Measurements from ENCODE around the gene RCVRN.

Gene RCVRN

GRCh38 chr17:9898812-9899211 lies 6.3 kb downstream of the RCVRN start:
- no peak for DNase-seq (ENCODE audit: low spot score)

- no peak for DNase-seq (ENCODE audit: low spot score)
These were observed 7.6 kb downstream of the RCVRN start for GRCh38 chr17:9897372-9897968.

GRCh38 chr17:9895923-9896322 lies 9.1 kb downstream of the RCVRN start:
- DNase-seq (ENCODE audit: low spot score) = no peak

GRCh38 chr17:9894231-9894630 lies 10.8 kb downstream of the RCVRN start:
- no peak for DNase-seq (ENCODE audit: low spot score)

GRCh38 chr17:9893411-9894012 lies 11.6 kb downstream of the RCVRN start:
- DNase-seq (ENCODE audit: low spot score) = no peak

- DNase-seq (ENCODE audit: low spot score) = no peak
These were observed 14.9 kb downstream of the RCVRN start for GRCh38 chr17:9890124-9890523.

GRCh38 chr17:9887508-9887907 lies 17.6 kb downstream of the RCVRN start:
- DNase-seq (ENCODE audit: low spot score) = no peak

GRCh38 chr17:9886141-9886930 lies 18.7 kb downstream of the RCVRN start:
- DNase-seq (ENCODE audit: low spot score) = peak; percentile 77

- DNase-seq (ENCODE audit: low spot score) = no peak
These were observed 21.6 kb downstream of the RCVRN start for GRCh38 chr17:9883451-9883850.

- DNase-seq (ENCODE audit: low spot score) = peak; percentile 80
These were observed 24.5 kb downstream of the RCVRN start for GRCh38 chr17:9880582-9880999.

GRCh38 chr17:9878786-9879525 lies 26.1 kb downstream of the RCVRN start:
- no peak for DNase-seq (ENCODE audit: low spot score)

GRCh38 chr17:9878356-9878755 lies 26.7 kb downstream of the RCVRN start:
- no peak for DNase-seq (ENCODE audit: low spot score)

GRCh38 chr17:9875441-9875840 lies 29.6 kb downstream of the RCVRN start:
- peak; percentile 68 for DNase-seq (ENCODE audit: low spot score)

- DNase-seq (ENCODE audit: low spot score) = no peak
These were observed 30.3 kb downstream of the RCVRN start for GRCh38 chr17:9874722-9875121.

- DNase-seq (ENCODE audit: low spot score) = no peak
These were observed 32.2 kb downstream of the RCVRN start for GRCh38 chr17:9872852-9873251.

- no peak for DNase-seq (ENCODE audit: low spot score)
These were observed 36.5 kb downstream of the RCVRN start for GRCh38 chr17:9868552-9868951.

GRCh38 chr17:9865586-9865985 lies 39.5 kb downstream of the RCVRN start:
- DNase-seq (ENCODE audit: low spot score) = no peak

GRCh38 chr17:9862949-9863348 lies 42.1 kb downstream of the RCVRN start:
- DNase-seq (ENCODE audit: low spot score) = no peak

GRCh38 chr17:9862220-9862619 lies 42.9 kb downstream of the RCVRN start:
- DNase-seq (ENCODE audit: low spot score) = no peak

- no peak for DNase-seq (ENCODE audit: low spot score)
These were observed 44.2 kb downstream of the RCVRN start for GRCh38 chr17:9860851-9861250.

- no peak for DNase-seq (ENCODE audit: low spot score)
These were observed 45.3 kb downstream of the RCVRN start for GRCh38 chr17:9859781-9860180.

- no peak for DNase-seq (ENCODE audit: low spot score)
These were observed 50.0 kb downstream of the RCVRN start for GRCh38 chr17:9855036-9855435.

- DNase-seq (ENCODE audit: low spot score) = no peak
These were observed 50.8 kb downstream of the RCVRN start for GRCh38 chr17:9854255-9854654.
